ENCODE measurements around the gene CELF5.
"Not testable (repeated sequence)": the region's sequence is repeated elsewhere in the genome, so short reads cannot be mapped to it uniquely, and the experiment has no call there.

Gene CELF5

DNA sequence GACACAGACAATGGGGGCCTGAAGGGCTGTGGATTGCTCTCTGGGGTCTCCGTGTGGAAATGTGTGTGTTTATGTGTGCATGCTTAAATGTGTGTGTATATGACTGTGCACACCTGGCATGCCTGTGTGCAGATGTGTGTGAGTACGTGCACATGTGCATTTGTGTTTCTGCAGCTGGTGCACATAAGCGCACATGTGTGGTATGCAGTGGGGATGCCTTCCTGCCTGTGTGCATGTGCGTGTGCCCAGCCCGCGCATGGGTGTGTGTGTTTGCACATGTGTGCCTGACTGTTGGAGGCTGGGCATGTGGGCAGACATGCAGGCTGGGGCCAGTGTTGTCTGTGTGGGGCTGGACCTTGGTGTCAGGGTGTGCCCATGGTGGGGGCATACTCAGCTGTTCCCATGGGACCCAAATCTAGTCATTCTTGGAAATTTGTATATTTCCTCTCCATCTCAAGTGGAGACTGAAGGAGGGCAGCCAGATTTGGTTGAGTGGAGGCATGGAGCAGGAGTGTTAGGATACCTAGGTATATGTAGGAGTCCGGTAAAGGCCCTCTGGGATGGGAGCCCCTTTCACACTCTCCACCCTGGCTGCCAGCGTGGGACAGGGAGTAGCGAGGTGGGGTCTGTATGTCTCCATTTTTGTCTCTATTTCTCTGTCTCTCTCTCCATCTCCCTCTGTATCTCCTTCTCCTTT, 49.9 kb downstream of the CELF5 start:
- DNase-seq (ENCODE audit: low read depth), result no peak

DNA sequence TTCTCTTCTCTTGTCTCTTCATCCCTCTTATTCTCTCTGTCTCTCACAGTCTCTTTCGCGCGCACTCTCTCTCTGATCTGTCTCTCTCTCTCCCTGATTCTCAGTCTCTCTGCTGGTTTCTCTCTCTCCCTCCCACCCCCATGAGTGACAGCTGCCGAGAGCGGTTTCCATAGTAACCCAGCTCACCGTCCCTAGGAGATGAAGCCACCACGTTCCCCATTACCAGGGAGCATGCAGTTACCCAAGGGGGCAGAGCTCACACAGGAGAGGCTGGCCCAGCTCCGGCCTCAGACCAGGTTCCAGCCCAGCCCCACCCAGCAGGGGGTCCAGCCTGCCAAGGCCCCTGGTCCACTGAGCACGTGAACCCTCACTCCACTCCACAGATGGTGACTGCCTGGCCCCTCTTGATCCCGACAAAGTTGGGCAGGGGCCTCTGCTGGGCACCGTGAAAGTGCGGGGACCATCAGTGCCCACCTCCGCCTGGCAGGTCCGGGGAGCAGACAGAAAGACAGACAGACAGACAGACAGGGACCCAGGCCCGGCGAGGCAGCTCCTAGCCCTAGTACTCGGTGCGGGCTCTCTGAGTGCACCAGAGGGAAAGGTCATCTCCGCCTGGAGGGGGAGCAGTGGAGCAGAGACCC, 50.6 kb downstream of the CELF5 start:
- peak; percentile 24 for DNase-seq (ENCODE audit: low read depth)

DNA sequence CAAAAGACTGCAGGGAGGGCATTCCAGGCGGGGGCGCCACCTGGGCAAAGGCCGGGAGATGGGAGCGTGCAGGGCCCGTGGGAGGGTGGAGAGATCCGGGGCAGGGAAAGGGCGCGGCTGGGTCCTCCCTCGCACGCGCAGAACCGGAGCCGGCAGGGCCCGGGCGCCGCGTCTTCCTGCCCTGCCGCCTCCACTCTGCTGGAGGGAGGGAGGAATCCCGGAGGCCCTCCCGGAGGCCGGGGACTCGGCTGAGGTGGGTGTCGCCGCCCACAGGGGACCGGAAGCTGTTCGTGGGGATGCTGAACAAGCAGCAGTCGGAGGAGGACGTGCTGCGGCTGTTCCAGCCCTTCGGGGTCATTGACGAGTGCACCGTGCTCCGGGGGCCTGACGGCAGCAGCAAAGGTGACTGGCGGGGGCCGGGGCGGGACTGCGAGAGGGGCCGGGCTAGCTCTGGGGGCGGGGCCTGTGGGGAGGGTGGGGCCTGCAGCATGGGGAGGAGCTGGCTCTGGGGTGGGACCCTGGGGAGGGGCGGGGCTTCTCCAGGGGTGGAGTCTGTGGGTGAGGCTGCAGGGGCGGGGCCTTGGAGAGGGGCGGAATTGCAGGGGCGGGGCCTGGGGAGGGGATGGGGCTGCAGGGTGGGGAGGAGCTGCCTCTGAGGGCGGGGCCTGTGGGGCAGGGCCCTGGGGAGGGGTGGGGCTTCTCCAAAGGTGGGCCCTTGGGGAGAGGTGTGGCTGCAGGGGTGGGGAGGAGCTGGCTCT, 51.3 kb downstream of the CELF5 start:
- DNase-seq (ENCODE audit: low read depth), result peak; percentile 77

DNA sequence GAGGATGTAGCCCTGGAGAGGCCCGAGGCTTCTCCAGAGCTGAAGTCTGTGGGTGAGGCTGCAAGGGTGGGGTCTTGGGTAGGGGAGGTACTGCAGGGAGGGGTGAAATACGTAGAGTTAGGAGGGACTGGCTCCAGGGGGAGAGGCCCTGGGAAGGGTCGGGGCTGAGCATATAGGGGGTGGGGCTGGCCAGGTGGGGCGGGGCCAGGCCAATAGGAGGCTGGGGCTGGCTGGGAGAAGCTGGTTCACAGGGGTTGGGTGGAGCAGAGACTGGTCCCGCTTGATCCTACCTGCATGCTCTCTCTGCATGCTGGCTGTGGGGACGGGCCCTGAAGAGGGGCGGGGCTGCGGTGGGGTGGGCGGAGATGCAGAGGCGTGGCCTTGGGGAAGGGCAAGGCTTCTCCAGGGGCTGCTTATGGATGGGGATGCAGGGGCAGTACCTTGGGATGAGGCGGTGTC, 51.9 kb downstream of the CELF5 start:
- DNase-seq (ENCODE audit: low read depth), result peak; percentile 8

DNA sequence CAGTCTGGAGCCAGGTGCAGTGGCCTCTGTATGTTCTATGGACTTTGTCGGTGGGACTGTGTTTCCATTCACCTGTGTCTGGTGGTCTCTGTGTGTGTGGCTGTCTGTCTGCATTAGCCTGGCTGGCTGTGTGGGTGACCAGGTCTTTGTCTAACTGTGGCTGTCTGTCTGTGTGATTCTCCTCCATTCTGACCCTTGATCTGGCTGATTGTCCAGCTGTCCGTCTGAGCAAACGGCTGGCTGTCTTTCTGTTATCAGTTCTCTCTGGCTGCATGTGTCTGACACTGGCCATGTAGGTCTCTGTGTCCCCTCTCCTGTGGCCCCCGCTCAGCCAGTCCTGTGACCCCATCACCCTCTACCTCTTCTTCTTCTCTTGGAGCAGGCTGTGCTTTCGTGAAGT, 53.2 kb downstream of the CELF5 start:
- no peak for DNase-seq (ENCODE audit: low read depth)

DNA sequence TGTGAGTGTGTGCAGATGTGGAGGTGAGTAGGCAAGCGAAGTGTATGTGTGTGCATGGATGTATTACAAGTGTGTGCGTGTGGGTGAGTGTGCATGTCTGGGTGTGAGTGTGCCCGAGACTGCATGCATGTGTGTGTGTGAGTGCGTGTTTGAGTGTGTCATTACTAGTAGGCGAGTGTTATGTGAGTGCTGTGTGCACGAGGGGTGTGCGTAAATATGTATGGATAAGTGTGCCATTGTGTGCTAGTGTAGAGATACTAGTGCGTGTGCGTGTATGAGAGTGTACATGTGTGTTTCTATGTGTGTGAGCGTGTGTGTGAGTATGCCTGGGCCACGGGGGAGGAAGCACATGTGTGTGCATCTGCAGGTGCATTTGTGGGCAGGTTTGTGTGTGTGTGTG, 53.8 kb downstream of the CELF5 start:
- no peak for DNase-seq (ENCODE audit: low read depth)

DNA sequence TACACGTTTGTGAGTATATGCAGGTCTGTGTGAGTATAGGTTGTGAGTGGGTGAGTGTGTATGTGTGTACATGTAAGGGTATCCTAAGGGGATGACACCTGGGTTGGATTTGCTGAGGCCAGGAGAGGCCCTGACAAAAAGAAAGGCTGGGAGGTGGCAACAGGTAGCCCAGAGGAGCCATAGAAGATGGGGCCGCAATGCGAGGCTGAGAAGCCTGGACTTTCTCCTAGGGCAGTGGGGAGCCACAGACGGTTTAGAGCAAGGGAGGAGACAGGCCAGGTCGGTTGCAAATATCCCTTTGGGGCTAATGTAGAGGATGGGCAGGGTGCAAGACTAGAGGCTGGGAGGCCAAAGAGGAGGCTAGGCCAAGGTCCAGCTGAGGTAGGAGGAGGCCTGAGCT, 54.3 kb downstream of the CELF5 start:
- DNase-seq (ENCODE audit: low read depth), result no peak

DNA sequence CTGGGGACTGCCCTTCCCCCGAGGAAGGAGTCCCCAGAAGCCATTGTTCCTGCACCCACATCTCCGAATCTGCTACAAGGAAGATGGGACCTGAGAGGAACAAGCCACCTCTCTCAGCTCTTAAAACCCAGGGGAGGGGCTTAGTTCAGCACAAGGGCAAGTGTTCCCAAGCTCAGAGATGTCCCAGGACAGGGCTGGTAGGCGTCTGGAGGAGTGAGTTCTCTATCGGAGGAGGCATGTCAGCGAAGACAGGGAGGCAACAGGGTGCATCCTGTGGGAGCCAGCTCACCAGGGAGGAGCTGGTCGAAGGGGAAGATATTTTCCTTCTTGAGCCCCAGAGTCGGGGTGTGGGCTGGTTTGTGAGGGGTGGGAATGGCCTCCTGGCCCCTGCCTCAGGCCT, 54.8 kb downstream of the CELF5 start:
- DNase-seq (ENCODE audit: low read depth), result no peak

DNA sequence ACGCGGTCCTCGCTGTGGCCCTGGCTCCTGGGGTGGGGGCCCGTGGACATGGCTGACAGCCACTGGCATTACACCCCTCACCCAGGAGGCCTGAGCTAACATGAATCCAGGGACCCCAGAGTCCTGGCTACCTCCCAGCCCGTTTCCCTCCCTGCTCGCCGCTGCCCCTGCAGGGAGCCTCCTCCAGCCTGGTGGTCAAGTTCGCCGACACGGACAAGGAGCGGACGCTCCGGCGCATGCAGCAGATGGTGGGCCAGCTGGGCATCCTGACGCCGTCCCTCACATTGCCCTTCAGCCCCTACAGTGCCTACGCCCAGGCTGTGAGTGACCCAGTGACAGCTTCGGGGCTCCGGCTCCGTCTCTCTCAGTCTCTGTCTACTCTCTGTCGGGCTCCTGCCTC, 56.6 kb downstream of the CELF5 start:
- no peak for DNase-seq (ENCODE audit: low read depth)

DNA sequence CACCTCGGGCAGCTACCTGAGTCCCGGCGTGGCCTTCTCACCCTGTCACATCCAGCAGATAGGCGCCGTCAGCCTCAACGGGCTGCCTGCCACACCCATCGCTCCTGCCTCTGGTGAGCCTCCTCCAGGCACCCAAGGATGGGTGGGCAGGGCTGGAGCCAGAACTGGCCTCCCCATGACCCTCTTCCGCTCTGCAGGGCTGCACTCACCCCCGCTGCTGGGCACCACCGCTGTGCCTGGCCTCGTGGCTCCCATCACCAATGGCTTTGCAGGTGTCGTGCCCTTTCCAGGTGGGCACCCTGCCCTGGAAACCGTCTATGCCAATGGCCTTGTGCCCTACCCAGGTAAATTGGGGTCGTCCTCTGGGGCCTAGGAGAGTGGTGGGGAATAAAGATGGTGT, 57.7 kb downstream of the CELF5 start:
- DNase-seq (ENCODE audit: low read depth), result no peak

DNA sequence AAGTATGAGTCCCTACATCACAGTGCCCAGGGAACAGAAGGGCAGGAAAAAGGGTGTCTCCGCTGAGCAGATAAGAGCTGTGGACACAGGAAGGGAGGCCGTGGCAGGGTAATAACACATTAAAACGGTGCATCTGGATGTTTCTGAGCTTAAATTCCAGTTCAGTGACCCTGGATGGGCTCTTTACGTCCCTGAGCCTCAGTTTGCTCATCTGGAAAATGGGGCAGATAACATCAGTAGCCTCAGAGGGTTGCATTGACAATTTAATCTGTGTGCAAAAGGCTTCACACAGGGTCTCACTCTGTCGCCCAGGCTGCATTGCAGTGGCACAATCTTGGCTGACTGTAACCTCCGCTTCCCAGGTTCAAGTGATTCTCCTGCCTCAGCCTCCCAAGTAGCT, 58.1 kb downstream of the CELF5 start:
- no peak for DNase-seq (ENCODE audit: low read depth)

DNA sequence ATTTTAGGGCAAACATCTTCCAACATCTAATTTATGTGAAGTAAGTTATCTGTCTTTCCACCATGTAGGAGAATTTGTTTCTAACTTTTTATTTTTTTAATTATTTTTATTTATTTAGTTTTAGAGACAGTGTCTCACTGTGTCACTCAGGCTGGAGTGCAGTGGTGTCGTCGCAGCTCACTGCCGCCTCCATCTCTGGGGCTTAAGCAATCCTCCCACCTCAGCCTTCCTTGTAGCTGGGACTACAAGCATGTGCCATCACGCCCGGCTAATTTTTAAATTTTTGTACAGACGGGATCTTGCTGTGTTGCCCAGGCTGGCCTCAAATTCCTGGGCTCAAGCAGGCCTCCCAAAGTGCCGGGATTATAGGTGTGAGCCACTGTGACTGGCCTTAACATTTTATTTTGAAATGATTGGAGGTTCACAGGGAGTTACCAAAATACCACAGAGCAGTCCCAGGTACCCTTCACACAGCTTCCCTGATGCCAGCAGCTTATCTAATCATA, 58.8 kb downstream of the CELF5 start:
- no peak for DNase-seq (ENCODE audit: low read depth)

DNA sequence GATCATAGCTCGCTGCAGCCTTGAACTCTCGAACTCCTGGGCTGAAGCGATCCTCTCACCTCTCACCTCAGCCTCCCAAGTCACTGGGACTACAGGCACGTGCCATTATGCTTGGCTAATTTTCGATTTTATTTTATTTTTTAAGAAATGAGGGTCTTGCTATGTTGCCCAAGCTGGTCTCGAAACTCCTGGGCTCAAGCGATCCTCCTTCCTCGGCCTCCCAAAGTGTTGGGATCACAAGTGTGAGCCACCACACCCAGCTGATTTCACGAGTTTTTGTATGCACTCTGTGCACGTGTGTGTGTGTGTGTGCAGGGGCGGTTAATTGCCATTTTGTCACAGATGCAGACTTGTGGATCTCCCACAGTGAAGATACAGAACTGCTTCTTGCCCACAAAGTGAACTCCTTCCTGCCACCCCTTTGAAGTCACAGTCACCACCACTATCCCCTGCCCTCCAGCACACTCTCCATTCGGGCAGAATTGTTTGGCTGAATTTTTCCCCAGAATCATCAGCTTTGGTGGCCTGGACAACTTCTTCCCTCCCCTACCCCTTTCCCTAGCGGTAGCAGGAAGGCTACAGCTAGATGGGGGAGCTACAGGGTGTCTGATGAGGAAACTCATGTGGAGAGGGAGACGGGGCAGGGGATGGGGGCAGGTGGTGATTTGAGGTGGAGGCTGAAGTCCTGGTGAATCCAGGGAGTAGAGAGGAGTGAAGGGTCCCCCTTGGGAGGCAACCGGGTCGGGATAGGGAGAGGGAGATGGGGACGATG, 59.6 kb downstream of the CELF5 start:
- DNase-seq (ENCODE audit: low read depth), result no peak

DNA sequence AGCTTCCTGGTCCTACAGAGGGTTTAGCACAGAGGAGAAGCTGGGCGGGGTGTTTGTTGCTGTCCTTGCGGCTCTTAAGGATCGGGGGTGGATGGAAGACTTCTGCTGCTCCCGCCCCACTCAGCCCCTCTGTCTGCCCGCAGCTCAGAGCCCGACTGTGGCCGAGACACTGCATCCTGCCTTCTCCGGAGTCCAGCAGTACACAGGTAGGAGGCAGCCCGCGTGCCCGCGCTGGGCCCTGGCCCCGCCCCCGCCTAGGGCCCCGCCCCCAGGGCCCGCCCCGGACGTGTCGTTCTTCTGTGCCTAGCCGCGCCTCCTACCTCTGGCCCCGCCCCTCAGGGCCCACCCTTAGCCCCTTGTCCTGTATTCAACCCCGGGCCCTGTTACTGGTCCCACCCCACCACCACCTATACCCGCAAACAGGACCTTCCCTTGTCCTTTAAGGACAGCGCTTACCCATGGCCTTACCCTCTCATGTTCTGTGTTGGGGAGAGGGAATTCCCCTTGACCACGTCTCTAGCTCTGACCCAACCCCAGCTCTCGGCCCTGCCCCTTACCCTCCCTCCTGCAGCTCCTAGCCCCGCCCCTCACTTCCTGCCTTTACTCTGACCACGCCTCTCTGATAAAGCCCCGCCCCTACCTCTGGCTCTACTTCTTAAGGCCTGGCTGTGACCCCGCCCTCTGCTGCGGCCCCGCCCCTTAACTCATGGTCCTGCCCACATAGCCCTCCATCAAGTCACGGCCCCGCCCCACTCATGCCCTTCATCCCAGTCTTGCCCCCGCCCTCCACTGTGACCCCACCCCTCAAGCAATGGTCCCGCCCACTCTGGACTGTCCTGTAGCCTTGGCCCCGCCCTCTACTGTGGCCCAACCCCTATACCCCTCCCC, 60.5 kb downstream of the CELF5 start:
- DNase-seq (ENCODE audit: low read depth), result peak; percentile 59

DNA sequence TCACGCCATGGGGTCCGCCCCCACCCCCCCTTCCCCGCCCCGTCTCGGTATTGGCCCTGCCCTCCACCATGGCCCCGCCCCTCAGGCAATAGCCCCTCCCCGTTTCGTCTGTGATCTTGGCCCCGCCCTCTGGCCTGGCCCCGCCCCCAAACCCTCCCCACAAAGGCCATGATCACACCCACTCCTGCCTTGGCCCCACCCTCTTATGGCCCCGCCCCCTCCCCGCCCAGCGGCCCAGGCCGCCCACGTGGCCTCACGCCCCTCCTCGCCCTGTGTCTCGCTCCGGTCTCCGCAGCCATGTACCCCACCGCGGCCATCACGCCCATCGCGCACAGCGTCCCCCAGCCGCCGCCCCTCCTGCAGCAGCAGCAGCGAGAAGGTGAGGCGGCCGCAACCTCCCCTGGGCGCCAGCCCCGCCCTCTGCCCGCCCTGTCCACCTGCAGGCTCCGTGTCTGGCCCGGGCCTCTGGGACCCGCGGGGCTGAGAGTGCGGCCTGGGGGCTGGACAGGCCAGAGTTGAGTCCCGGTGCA, 61.3 kb downstream of the CELF5 start:
- DNase-seq (ENCODE audit: low read depth), result peak; percentile 38

DNA sequence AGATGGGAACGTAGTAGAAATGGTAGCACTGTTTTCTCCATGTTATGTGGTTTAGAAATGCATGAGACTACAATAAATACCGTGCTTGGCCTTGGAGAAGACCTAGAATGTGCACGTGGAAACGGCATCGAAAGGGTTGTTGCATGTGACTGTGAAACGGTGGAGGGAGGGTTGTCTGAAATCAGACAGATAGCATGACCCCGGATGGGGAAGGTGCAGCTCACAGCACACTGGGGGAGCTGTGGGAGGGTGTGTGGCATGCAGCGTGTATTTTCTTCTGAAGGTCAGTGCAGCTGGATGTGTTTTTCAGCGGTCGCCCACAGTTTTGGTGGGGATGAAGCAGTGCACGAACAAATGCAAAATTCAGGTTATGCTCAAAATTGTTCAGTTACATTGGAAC, 63.4 kb downstream of the CELF5 start:
- no peak for DNase-seq (ENCODE audit: low read depth)

DNA sequence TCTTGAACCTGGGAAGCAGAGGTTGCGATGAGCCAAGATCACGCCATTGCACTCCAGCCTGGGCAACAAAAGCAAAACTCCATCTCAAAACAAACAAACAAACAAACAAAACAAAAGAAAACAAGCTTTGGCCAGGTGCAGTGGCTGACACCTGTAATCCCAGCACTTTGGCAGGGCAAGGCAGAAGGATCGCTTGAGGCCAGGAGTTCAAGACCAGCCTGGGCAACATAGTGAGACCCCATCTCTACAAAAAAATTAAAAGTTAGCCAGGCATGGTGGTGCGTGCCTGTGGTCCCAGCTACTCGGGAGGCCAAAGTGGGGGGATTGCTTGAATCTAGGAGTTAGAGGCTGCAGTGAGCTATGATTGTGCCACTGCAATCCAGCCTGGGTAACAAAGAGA, 64.0 kb downstream of the CELF5 start:
- not testable (repeated sequence) for DNase-seq (ENCODE audit: low read depth)

DNA sequence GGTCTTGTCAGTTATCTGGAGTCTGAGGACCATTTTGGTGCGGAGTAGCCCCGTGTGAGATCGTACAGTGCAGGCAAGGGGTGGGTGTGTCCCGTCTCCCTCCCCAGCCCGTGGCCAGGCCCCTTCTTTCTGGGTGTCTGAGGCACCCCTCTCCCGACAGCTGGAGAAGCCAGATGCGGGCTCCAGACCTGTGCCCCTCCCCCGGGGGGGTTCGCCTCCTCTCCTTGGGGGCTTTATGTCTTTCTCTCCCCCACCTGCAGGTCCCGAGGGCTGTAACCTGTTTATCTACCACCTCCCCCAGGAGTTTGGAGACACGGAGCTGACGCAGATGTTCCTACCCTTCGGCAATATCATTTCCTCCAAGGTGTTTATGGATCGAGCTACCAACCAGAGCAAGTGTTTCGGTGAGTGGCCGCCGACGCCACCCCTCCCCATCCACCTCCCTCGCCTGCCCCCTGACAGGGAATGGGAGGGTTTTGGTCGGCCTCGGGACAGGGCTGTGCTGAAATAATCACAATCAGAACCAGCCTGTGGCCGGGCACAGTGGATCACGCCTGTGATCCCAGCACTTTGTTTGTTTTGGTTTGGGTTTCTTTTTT, 65.6 kb downstream of the CELF5 start:
- no peak for DNase-seq (ENCODE audit: low read depth)

DNA sequence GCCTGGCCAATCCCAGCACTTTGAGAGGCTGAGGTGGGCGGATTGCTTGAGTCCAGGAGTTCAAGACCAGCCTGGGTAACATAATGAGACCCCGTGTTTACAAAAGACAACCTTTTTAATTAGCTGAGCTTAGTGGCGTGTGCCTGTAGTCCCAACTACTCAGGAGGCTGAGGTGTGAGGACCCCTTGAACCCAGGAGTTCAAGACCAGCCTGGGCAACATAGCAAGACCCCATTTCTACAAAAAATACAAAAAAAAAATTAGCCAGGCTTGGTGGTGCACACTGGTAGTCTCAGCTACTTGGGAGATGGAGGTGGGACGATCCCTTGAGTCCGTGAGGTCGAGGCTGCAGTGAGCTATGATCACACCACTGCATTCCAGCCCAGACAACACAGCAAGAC, 66.4 kb downstream of the CELF5 start:
- not testable (repeated sequence) for DNase-seq (ENCODE audit: low read depth)

DNA sequence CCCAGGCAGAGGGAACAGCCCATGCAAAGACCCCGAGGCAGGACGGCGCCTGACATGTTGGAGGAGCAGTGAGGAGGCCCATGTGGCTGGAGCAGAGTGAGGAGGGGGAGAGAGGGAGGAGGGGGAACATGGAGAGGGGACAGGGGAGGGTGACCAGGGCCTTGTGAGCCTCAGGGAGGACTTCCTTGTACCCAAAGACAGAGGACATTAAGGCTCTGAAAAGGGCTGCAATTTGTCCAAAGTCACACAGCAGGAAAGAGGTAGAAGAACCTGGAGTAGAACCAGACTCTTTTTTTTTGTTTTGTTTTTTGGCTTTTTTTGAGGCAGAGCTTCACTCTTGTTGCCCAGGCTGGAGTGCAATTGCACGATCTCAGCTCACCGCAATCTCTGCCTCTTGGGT, 67.2 kb downstream of the CELF5 start:
- no peak for DNase-seq (ENCODE audit: low read depth)
